GM23338 (cell line): ENCODE measurements around the gene ARL14EP. TPM values are rescaled to one million over a fixed set of nuclear protein-coding genes. Genes with fewer than 3 reads are reported as not detected.

Experiments
- ATAC-seq: fragments of 200-7000 bp; cut with Tn5 transposase; 3 replicates; pipeline ENCODE4 v1.9.1; 2020
- DNase-seq: peaks from one replicate; pipeline ENCODE4 v3.0.0-alpha.2; 2015; ENCODE audit warnings: low spot score
- H2AFZ ChIP-seq: fragments of 200-600 bp; sonication (generic); 2 replicates; pipeline ENCODE4 v1.8.0; 2016; ENCODE audit warnings: antibody characterized with exemption, mild to moderate bottlenecking, moderate library complexity
- H3F3A ChIP-seq: fragments of 200-600 bp; sonication (generic); replicated peaks from 2 replicates; pipeline ENCODE4 v1.8.0; 2017; ENCODE audit warnings: antibody characterized with exemption, mixed run types, low read depth
- H3K27ac ChIP-seq: fragments of 200-600 bp; sonication (generic); 2 replicates; pipeline ENCODE4 v1.6.1; 2016; ENCODE audit warnings: low read depth
- H3K27me3 ChIP-seq: fragments of 200-600 bp; sonication (generic); 2 replicates; pipeline ENCODE4 v1.8.0; 2016; ENCODE audit warnings: mild to moderate bottlenecking, mixed run types, moderate library complexity; ENCODE audit not compliant: insufficient read depth
- H3K36me3 ChIP-seq: fragments of 200-600 bp; sonication (generic); 2 replicates; pipeline ENCODE4 v1.8.0; 2016; ENCODE audit warnings: mild to moderate bottlenecking; ENCODE audit not compliant: insufficient read depth
- H3K4me1 ChIP-seq: fragments of 200-600 bp; sonication (generic); 2 replicates; pipeline ENCODE4 v1.8.0; 2016; ENCODE audit warnings: mild to moderate bottlenecking, moderate library complexity; ENCODE audit not compliant: insufficient read depth
- H3K4me2 ChIP-seq: fragments of 200-600 bp; sonication (generic); 2 replicates; pipeline ENCODE4 v1.7.1; 2017; ENCODE audit warnings: mixed run types
- H3K4me3 ChIP-seq: fragments of 200-600 bp; sonication (generic); 2 replicates; pipeline ENCODE4 v1.6.1; 2016; ENCODE audit warnings: mixed run types
- H3K79me2 ChIP-seq: fragments of 200-600 bp; sonication (generic); replicated peaks from 2 replicates; pipeline ENCODE4 v1.8.0; 2017; ENCODE audit warnings: mild to moderate bottlenecking; ENCODE audit not compliant: insufficient read depth
- H3K9me2 ChIP-seq: fragments of 200-600 bp; sonication (generic); 2 replicates; pipeline ENCODE4 v1.8.0; 2017; ENCODE audit not compliant: insufficient read depth
- H4K20me1 ChIP-seq: fragments of 200-600 bp; sonication (generic); replicated peaks from 2 replicates; pipeline ENCODE4 v1.8.0; 2017; ENCODE audit warnings: mild to moderate bottlenecking; ENCODE audit not compliant: insufficient read depth
- H3K27ac Mint-ChIP-seq: 2 replicates; pipeline ENCODE4 v1.8.0; 2020; ENCODE audit warnings: inconsistent platforms, mild to moderate bottlenecking, moderate library complexity, mixed read lengths
- H3K27me3 Mint-ChIP-seq: 3 replicates; pipeline ENCODE4 v1.8.0; 2022; ENCODE audit warnings: low read depth, mild to moderate bottlenecking, moderate library complexity, mixed read lengths, inconsistent platforms; ENCODE audit not compliant: insufficient read depth, poor library complexity
- H3K36me3 Mint-ChIP-seq: 3 replicates; pipeline ENCODE4 v1.8.0; 2021; ENCODE audit warnings: low read depth, mild to moderate bottlenecking, inconsistent platforms, moderate library complexity, mixed read lengths
- H3K4me1 Mint-ChIP-seq: 3 replicates; pipeline ENCODE4 v1.8.0; 2020; ENCODE audit warnings: mild to moderate bottlenecking, inconsistent platforms, mixed read lengths
- H3K4me3 Mint-ChIP-seq: 3 replicates; pipeline ENCODE4 v1.8.0; 2021; ENCODE audit warnings: moderate library complexity, mild to moderate bottlenecking, inconsistent platforms, mixed read lengths
- H3K9me3 Mint-ChIP-seq: 3 replicates; pipeline ENCODE4 v1.8.0; 2020; ENCODE audit warnings: moderate library complexity, mild to moderate bottlenecking, inconsistent platforms, mixed read lengths
- CREB1 ChIP-seq: fragments of 250-450 bp; sonication (Bioruptor Pico); IDR thresholded peaks from 2 replicates; pipeline ENCODE4 v1.5.0; 2020; ENCODE audit warnings: low read depth, mild to moderate bottlenecking, moderate library complexity
- EZH2 ChIP-seq: fragments of 200-600 bp; sonication (generic); IDR thresholded peaks from one replicate; pipeline ENCODE4 v1.8.0; 2017; ENCODE audit warnings: antibody characterized with exemption, mild to moderate bottlenecking, low read depth; ENCODE audit not compliant: unreplicated experiment
- EZH2phosphoT487 ChIP-seq: fragments of 200-600 bp; sonication (generic); IDR thresholded peaks from one replicate; pipeline ENCODE4 v1.8.1; 2018; ENCODE audit warnings: antibody characterized with exemption; ENCODE audit not compliant: unreplicated experiment
- NANOG ChIP-seq: IDR thresholded peaks from 2 replicates; pipeline ENCODE4 v1.6.1; 2016; ENCODE audit warnings: antibody characterized with exemption, borderline replicate concordance
- POLR2AphosphoS5 ChIP-seq: IDR thresholded peaks from 2 replicates; pipeline ENCODE4 v1.6.1; 2016; ENCODE audit warnings: antibody characterized with exemption, low read depth
- ZNF114 ChIP-seq: fragments of 250-450 bp; sonication (Bioruptor Pico); IDR thresholded peaks from 2 replicates; pipeline ENCODE4 v1.5.0; 2020; ENCODE audit warnings: mild to moderate bottlenecking, moderate library complexity
- ZNF331 ChIP-seq: fragments of 250-450 bp; sonication (Bioruptor Pico); IDR thresholded peaks from 2 replicates; pipeline ENCODE4 v1.5.0; 2020; ENCODE audit warnings: low read depth, mild to moderate bottlenecking, moderate library complexity
- polyA plus RNA-seq: library from polyadenylated mRNA; unstranded; fragments of >200 nt; fragmentation: Nextera tagmentation; extraction: Ambion mirVana; gene quantifications from 2 replicates; pipeline ENCODE4 v1.2.1, GENCODE V29; 2016
- total RNA-seq: library from RNA; depleted of rRNA; stranded (reverse); fragments of >200 nt; shearing (Covaris generic); gene quantifications from 2 replicates; pipeline ENCODE4 v1.2.3, GENCODE V29; 2014
- TF ChIP-seq, protein P1 (sequence below): IDR thresholded peaks from one replicate; pipeline ENCODE4 v1.6.1; 2018; ENCODE audit warnings: antibody characterized with exemption; ENCODE audit not compliant: unreplicated experiment
- TF ChIP-seq, protein P2 (sequence below), 2 experiments: fragments of 200-600 bp in 1 of 2; sonication (generic) in 1 of 2; conservative IDR thresholded peaks; 2 replicates each; pipeline versions ENCODE4 v1.5.1 to v1.6.1; 2016 to 2017; ENCODE audit warnings: antibody characterized with exemption in 2 of 2, low read depth in 2 of 2, mild to moderate bottlenecking in 2 of 2, moderate library complexity in 1 of 2
- TF ChIP-seq, protein P3 (sequence below): fragments of 250-450 bp; sonication (Bioruptor Pico); IDR thresholded peaks from 2 replicates; pipeline ENCODE4 v1.5.0; 2020; ENCODE audit warnings: mild to moderate bottlenecking, moderate library complexity
- TF ChIP-seq, protein P4 (sequence below): IDR thresholded peaks from 2 replicates; pipeline ENCODE4 v1.6.1; 2016; ENCODE audit warnings: antibody characterized with exemption

Gene ARL14EP
- total and polyA plus RNA-seq, 2 experiments from 2014 or later: 33.4 to 62.0 TPM

DNA sequence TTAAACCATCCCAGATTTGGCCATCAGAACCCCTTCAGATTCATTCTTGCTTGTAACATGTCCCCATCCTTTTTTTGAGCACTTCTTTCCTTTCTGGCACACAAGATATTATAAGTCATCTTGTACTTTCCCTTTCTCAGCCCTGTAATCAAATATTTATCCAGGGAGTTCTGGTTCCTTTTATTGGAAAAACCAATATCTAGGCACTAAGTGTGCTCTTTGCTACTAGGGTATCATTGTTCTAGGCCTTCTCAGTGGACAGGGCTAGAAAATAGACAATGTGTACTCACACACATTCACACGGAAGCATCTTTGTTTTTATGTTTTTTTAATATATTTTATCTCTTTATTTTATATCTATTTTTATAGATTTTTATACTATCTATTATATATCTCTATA is 47.3 kb downstream of the ARL14EP start:
- DNase-seq (no peak), ATAC-seq (no peak)
- H3K4me1 ChIP-seq: peaks cover 5% of the 10 kb centered on the region
- no peaks in the 10 kb centered on the region for H3F3A ChIP-seq
- Mint-ChIP-seq H3K4me1 (peaks cover 9% of the 10 kb centered on the region), H3K36me3 (no peaks in the 10 kb centered on the region), H3K4me3 (no peak overlapping the region), H3K27ac (no peak overlapping the region), H3K9me3 (no peaks in the 10 kb centered on the region; the same call in 1 of the 3 replicates), H3K27me3 (peaks cover 1% of the 10 kb centered on the region)
- no peak overlapping the region for H3K4me2 ChIP-seq
- no peak overlapping the region for H2AFZ ChIP-seq
- H3K27me3 ChIP-seq: no peaks in the 10 kb centered on the region
- H3K27ac ChIP-seq: no peak overlapping the region
- no peak overlapping the region for H3K4me3 ChIP-seq
- TF ChIP-seq ZNF114 (CRISPR knock-in tag): no peak
- no peak for TF ChIP-seq NANOG
- no peak for TF ChIP-seq EZH2
- TF ChIP-seq CREB1 (CRISPR knock-in tag): no peak
- TF ChIP-seq, protein P1, sequence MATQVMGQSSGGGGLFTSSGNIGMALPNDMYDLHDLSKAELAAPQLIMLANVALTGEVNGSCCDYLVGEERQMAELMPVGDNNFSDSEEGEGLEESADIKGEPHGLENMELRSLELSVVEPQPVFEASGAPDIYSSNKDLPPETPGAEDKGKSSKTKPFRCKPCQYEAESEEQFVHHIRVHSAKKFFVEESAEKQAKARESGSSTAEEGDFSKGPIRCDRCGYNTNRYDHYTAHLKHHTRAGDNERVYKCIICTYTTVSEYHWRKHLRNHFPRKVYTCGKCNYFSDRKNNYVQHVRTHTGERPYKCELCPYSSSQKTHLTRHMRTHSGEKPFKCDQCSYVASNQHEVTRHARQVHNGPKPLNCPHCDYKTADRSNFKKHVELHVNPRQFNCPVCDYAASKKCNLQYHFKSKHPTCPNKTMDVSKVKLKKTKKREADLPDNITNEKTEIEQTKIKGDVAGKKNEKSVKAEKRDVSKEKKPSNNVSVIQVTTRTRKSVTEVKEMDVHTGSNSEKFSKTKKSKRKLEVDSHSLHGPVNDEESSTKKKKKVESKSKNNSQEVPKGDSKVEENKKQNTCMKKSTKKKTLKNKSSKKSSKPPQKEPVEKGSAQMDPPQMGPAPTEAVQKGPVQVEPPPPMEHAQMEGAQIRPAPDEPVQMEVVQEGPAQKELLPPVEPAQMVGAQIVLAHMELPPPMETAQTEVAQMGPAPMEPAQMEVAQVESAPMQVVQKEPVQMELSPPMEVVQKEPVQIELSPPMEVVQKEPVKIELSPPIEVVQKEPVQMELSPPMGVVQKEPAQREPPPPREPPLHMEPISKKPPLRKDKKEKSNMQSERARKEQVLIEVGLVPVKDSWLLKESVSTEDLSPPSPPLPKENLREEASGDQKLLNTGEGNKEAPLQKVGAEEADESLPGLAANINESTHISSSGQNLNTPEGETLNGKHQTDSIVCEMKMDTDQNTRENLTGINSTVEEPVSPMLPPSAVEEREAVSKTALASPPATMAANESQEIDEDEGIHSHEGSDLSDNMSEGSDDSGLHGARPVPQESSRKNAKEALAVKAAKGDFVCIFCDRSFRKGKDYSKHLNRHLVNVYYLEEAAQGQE: no peak
- TF ChIP-seq ZNF331 (CRISPR knock-in tag): no peak
- no peak for TF ChIP-seq EZH2phosphoT487
- TF ChIP-seq, protein P2, sequence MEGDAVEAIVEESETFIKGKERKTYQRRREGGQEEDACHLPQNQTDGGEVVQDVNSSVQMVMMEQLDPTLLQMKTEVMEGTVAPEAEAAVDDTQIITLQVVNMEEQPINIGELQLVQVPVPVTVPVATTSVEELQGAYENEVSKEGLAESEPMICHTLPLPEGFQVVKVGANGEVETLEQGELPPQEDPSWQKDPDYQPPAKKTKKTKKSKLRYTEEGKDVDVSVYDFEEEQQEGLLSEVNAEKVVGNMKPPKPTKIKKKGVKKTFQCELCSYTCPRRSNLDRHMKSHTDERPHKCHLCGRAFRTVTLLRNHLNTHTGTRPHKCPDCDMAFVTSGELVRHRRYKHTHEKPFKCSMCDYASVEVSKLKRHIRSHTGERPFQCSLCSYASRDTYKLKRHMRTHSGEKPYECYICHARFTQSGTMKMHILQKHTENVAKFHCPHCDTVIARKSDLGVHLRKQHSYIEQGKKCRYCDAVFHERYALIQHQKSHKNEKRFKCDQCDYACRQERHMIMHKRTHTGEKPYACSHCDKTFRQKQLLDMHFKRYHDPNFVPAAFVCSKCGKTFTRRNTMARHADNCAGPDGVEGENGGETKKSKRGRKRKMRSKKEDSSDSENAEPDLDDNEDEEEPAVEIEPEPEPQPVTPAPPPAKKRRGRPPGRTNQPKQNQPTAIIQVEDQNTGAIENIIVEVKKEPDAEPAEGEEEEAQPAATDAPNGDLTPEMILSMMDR (conservative IDR thresholded peaks at IDR 0.05; ENCODE audit: low read depth in 2 of 2): no peak
- TF ChIP-seq, protein P3, sequence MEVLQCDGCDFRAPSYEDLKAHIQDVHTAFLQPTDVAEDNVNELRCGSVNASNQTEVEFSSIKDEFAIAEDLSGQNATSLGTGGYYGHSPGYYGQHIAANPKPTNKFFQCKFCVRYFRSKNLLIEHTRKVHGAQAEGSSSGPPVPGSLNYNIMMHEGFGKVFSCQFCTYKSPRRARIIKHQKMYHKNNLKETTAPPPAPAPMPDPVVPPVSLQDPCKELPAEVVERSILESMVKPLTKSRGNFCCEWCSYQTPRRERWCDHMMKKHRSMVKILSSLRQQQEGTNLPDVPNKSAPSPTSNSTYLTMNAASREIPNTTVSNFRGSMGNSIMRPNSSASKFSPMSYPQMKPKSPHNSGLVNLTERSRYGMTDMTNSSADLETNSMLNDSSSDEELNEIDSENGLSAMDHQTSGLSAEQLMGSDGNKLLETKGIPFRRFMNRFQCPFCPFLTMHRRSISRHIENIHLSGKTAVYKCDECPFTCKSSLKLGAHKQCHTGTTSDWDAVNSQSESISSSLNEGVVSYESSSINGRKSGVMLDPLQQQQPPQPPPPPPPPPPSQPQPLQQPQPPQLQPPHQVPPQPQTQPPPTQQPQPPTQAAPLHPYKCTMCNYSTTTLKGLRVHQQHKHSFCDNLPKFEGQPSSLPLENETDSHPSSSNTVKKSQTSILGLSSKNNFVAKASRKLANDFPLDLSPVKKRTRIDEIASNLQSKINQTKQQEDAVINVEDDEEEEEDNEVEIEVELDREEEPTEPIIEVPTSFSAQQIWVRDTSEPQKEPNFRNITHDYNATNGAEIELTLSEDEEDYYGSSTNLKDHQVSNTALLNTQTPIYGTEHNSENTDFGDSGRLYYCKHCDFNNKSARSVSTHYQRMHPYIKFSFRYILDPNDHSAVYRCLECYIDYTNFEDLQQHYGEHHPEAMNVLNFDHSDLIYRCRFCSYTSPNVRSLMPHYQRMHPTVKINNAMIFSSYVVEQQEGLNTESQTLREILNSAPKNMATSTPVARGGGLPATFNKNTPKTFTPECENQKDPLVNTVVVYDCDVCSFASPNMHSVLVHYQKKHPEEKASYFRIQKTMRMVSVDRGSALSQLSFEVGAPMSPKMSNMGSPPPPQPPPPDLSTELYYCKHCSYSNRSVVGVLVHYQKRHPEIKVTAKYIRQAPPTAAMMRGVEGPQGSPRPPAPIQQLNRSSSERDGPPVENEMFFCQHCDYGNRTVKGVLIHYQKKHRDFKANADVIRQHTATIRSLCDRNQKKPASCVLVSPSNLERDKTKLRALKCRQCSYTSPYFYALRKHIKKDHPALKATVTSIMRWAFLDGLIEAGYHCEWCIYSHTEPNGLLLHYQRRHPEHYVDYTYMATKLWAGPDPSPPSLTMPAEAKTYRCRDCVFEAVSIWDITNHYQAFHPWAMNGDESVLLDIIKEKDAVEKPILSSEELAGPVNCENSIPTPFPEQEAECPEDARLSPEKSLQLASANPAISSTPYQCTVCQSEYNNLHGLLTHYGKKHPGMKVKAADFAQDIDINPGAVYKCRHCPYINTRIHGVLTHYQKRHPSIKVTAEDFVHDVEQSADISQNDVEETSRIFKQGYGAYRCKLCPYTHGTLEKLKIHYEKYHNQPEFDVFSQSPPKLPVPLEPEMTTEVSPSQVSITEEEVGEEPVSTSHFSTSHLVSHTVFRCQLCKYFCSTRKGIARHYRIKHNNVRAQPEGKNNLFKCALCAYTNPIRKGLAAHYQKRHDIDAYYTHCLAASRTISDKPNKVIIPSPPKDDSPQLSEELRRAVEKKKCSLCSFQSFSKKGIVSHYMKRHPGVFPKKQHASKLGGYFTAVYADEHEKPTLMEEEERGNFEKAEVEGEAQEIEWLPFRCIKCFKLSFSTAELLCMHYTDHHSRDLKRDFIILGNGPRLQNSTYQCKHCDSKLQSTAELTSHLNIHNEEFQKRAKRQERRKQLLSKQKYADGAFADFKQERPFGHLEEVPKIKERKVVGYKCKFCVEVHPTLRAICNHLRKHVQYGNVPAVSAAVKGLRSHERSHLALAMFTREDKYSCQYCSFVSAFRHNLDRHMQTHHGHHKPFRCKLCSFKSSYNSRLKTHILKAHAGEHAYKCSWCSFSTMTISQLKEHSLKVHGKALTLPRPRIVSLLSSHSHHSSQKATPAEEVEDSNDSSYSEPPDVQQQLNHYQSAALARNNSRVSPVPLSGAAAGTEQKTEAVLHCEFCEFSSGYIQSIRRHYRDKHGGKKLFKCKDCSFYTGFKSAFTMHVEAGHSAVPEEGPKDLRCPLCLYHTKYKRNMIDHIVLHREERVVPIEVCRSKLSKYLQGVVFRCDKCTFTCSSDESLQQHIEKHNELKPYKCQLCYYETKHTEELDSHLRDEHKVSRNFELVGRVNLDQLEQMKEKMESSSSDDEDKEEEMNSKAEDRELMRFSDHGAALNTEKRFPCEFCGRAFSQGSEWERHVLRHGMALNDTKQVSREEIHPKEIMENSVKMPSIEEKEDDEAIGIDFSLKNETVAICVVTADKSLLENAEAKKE (CRISPR knock-in tag): no peak
- TF ChIP-seq POLR2AphosphoS5: no peak
- TF ChIP-seq, protein P4, sequence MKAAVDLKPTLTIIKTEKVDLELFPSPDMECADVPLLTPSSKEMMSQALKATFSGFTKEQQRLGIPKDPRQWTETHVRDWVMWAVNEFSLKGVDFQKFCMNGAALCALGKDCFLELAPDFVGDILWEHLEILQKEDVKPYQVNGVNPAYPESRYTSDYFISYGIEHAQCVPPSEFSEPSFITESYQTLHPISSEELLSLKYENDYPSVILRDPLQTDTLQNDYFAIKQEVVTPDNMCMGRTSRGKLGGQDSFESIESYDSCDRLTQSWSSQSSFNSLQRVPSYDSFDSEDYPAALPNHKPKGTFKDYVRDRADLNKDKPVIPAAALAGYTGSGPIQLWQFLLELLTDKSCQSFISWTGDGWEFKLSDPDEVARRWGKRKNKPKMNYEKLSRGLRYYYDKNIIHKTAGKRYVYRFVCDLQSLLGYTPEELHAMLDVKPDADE: no peak
- H4K20me1 ChIP-seq: no peaks in the 10 kb centered on the region
- no peaks in the 10 kb centered on the region for H3K79me2 ChIP-seq
- 0 out of 2 replicates have a peak, but pooled peaks cover 4% of the 10 kb centered on the region for H3K9me2 ChIP-seq
- H3K36me3 ChIP-seq: no peaks in the 10 kb centered on the region
